ENCODE measurements around the gene ALDH1A2.

The ALDH1A2 gene

DNA sequence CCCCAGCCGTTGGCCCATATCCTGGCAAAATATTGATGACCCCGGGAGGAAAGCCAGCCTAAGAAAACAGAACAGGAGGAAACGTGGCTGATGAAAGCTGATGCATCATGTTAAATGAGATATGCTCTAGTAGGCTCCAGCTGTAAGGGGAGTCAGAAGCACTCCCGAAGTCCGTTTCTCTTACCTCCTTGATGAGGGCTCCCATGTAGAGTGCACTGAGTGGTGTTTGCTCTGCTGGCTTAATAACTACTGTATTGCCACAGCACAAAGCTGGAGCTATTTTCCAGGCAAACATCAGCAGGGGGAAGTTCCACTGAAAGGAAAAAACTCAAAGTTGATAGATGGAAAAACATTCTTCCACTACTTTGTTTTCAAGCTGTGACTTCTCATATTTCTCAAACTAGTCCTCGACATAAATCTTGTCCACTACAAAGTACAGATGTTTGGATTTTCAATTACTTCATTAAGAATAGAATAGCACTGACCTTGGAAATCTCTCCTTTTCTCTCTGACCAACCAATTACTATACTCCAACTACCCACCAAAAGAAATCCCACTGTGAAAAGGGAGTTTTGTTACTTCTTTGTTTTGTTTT lies 72.7 kb downstream of the ALDH1A2 start:
- H3K4me3 ChIP-seq (replicated peaks in 1 of 2; ENCODE audit: low read depth in 2 of 2, low read length in 2 of 2), result no peak overlapping the region
- DNase-seq (ENCODE audit: low read depth in 2 of 2), result no peak
- TF ChIP-seq, protein P1, sequence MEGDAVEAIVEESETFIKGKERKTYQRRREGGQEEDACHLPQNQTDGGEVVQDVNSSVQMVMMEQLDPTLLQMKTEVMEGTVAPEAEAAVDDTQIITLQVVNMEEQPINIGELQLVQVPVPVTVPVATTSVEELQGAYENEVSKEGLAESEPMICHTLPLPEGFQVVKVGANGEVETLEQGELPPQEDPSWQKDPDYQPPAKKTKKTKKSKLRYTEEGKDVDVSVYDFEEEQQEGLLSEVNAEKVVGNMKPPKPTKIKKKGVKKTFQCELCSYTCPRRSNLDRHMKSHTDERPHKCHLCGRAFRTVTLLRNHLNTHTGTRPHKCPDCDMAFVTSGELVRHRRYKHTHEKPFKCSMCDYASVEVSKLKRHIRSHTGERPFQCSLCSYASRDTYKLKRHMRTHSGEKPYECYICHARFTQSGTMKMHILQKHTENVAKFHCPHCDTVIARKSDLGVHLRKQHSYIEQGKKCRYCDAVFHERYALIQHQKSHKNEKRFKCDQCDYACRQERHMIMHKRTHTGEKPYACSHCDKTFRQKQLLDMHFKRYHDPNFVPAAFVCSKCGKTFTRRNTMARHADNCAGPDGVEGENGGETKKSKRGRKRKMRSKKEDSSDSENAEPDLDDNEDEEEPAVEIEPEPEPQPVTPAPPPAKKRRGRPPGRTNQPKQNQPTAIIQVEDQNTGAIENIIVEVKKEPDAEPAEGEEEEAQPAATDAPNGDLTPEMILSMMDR (IDR thresholded peaks at IDR 0.05; ENCODE audit: low read depth, low read length), result no peak

DNA sequence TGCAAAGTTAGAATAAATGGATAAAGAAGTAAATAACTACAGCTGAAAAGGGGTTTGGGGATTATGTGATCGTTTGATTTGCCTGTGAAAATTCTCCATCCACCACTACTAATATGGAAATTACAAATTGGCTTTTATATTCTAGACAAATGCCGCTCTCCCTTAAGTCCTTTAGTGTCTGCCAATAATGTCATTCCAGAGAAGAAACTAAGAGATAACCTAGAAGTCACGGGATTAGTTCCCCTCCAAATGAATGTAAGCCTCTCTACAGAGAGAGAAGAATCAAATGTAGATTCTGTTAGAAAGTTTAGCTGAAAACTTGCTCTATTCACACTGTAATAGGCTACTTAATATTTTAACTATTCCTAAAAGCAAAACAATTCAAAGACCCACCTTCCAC lies 92.0 kb downstream of the ALDH1A2 start:
- TF ChIP-seq, protein P1 (IDR thresholded peaks at IDR 0.05; ENCODE audit: low read depth, low read length), result no peak
- no peak overlapping the region for H3K4me3 ChIP-seq (replicated peaks in 1 of 2; ENCODE audit: low read depth in 2 of 2, low read length in 2 of 2)
- DNase-seq (ENCODE audit: low read depth in 2 of 2), result no peak

DNA sequence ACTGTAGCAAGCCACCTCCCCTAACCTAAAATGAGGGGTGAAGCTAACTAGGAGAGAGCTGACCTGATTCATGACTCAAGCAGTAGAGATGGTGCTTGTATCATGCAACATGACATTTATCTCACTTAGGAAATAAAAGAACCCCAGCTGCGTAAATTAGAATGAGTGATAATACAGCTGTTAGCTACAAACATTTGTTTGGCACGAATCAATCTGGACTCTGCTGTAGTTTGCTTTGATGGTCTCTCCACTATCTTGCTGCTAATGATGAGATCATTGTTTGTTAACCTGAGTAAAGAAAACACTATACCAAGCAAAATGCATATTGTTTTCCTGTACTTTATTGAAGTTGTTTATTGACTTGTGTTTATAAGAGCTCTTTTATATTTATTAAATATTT lies 92.6 kb downstream of the ALDH1A2 start:
- TF ChIP-seq, protein P1 (IDR thresholded peaks at IDR 0.05; ENCODE audit: low read depth, low read length), result no peak
- H3K4me3 ChIP-seq (replicated peaks in 1 of 2; ENCODE audit: low read depth in 2 of 2, low read length in 2 of 2), result no peak overlapping the region
- no peak for DNase-seq (ENCODE audit: low read depth in 2 of 2)

DNA sequence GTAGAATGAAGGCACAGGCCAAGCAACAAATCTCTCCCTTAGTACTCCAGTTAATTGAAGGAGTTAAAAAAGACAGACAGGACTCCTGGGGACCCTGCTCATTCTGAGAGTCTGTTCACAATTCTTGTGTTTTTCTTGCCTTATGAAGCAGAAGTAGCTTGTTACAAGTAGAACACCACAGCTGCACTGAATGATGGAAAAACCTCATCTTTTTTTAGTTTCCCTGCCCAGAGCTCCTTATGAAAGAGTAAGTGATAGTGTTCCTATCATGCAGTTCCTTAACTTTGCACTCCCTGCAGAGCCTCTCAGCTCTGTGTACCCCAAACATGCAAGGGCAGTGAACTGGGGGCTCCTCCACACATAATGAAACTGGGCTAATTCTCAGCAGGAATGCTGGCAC lies 95.5 kb downstream of the ALDH1A2 start:
- no peak overlapping the region for H3K4me3 ChIP-seq (replicated peaks in 1 of 2; ENCODE audit: low read depth in 2 of 2, low read length in 2 of 2)
- DNase-seq (ENCODE audit: low read depth in 2 of 2), result no peak
- TF ChIP-seq, protein P1 (IDR thresholded peaks at IDR 0.05; ENCODE audit: low read depth, low read length), result no peak

DNA sequence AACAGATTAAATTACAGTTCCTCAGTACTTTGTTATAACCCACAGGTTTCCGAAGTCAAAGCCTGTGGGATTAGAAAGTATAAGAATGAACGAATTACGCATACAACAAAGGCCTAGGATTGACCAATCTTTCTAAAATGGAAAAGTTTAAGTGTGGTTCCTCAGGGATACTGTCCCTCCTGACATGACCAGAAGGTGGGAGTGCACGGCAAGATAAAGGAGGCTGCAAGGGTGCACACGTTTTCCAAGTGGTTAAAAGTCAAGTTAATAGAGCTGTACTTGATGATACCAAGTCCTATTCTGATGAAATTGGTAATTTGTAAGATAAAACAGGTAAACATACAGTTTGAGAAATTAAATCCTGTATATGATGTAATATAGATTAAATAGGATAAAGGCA lies 96.2 kb downstream of the ALDH1A2 start:
- H3K4me3 ChIP-seq (replicated peaks in 1 of 2; ENCODE audit: low read depth in 2 of 2, low read length in 2 of 2), result no peak overlapping the region
- TF ChIP-seq, protein P1 (IDR thresholded peaks at IDR 0.05; ENCODE audit: low read depth, low read length), result peak; percentile 43
- peak; percentile 42 to 52 for DNase-seq (ENCODE audit: low read depth in 2 of 2)

DNA sequence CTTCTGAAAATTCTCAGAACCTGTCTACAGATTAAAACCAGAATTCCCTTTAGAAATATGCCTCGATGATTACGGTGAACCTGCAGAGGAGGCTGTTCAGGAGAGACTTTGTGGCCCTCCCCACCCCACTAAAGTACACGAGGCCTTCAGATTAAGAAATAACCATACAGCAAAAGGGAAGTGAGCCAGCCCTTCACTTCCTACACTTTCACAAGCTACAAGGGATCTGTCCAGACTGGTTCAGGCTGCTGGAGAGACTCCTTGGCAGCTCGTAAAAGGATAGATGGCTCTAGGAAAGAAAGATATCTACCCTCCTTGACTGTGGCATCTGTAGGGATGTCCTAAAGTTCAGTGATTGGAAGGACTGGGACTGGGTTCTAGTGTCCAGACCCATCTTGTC lies 102.6 kb downstream of the ALDH1A2 start:
- no peak overlapping the region for H3K4me3 ChIP-seq (replicated peaks in 1 of 2; ENCODE audit: low read depth in 2 of 2, low read length in 2 of 2)
- TF ChIP-seq, protein P1 (IDR thresholded peaks at IDR 0.05; ENCODE audit: low read depth, low read length), result no peak
- DNase-seq (ENCODE audit: low read depth in 2 of 2), result peak in 1 of 2 donors; percentile 16

DNA sequence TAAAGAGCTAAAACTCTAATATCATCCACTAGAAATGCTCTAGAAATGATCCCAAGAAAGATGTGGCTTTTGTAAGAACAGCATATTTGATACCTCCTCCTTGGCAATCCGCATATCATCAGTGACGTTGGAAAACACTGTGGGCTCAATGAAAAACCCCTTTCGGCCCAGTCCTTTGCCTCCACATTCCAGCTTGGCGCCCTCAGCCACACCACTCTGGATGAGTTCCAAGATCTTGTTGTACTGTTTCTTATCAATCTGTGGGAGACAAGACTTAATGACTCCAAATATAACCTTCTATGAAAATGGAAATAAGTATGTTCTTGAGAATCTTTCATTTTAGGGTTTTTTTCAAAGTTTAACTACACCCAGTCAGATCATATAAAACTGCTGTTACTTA lies 103.6 kb downstream of the ALDH1A2 start:
- peak in 1 of 2 donors; percentile 56 for DNase-seq (ENCODE audit: low read depth in 2 of 2)

More for the DNA sequence above, 103.6 kb downstream of the ALDH1A2 start:
- no peak overlapping the region for H3K4me3 ChIP-seq (replicated peaks in 1 of 2; ENCODE audit: low read depth in 2 of 2, low read length in 2 of 2)
- TF ChIP-seq, protein P1 (IDR thresholded peaks at IDR 0.05; ENCODE audit: low read depth, low read length), result no peak
